Endothelial cell of umbilical vein (primary cell): Measurements from ENCODE around the gene ZNF764.

ENCODE experiments used
- CTCF ChIP-seq, 2 donors: IDR thresholded peaks; 1 replicate in 1 of 2; 2 replicates in 1 of 2; pipeline ENCODE4 v1.5.1; 2011; ENCODE audit warnings: low read length in 2 of 2, mild to moderate bottlenecking in 2 of 2, moderate library complexity in 2 of 2, control low read depth in 1 of 2, inconsistent platforms in 1 of 2, low read depth in 1 of 2; ENCODE audit not compliant: insufficient read depth in 1 of 2; ENCODE audit errors: extremely low read depth in 1 of 2
- EZH2 ChIP-seq: IDR thresholded peaks from 2 replicates; pipeline ENCODE4 v1.6.1; 2012; ENCODE audit warnings: borderline replicate concordance, low read depth, mild to moderate bottlenecking, moderate library complexity, low read length, inconsistent platforms; ENCODE audit not compliant: severe bottlenecking
- JUN ChIP-seq: IDR thresholded peaks from 2 replicates; pipeline ENCODE4 v1.6.1; 2011; ENCODE audit warnings: borderline replicate concordance, low read depth; ENCODE audit not compliant: insufficient read length, insufficient read depth
- POLR2A ChIP-seq: IDR thresholded peaks from 2 replicates; pipeline ENCODE4 v1.6.1; 2012; ENCODE audit warnings: low read depth, mild to moderate bottlenecking, control low read depth, low read length
- POLR2AphosphoS5 ChIP-seq: IDR thresholded peaks from 2 replicates; pipeline ENCODE4 v1.6.1; 2012; ENCODE audit warnings: low read depth, mild to moderate bottlenecking, control low read depth, low read length, moderate library complexity; ENCODE audit not compliant: insufficient read depth

- TF ChIP-seq CTCF (IDR thresholded peaks at IDR 0.05; ENCODE audit: extremely low read depth in 1 of 2, insufficient read depth in 1 of 2, low read depth in 1 of 2, low read length in 2 of 2) (no peak), JUN (no peak), POLR2A (no peak), EZH2 (no peak), POLR2AphosphoS5 (no peak)
Observed at GRCh38 chr16:30592871-30593270, 34.7 kb upstream of the ZNF764 start.
